ENCODE results near the gene TRIM47. TPM values are rescaled to one million over a fixed set of nuclear protein-coding genes. Genes with fewer than 3 reads are reported as not detected.

Gene TRIM47
- total RNA-seq, 1 donor from 2014 or later = 27.5 TPM

GRCh38 chr17:75828741-75829140 lies 49.6 kb downstream of the TRIM47 start:
- TF ChIP-seq, protein P1, sequence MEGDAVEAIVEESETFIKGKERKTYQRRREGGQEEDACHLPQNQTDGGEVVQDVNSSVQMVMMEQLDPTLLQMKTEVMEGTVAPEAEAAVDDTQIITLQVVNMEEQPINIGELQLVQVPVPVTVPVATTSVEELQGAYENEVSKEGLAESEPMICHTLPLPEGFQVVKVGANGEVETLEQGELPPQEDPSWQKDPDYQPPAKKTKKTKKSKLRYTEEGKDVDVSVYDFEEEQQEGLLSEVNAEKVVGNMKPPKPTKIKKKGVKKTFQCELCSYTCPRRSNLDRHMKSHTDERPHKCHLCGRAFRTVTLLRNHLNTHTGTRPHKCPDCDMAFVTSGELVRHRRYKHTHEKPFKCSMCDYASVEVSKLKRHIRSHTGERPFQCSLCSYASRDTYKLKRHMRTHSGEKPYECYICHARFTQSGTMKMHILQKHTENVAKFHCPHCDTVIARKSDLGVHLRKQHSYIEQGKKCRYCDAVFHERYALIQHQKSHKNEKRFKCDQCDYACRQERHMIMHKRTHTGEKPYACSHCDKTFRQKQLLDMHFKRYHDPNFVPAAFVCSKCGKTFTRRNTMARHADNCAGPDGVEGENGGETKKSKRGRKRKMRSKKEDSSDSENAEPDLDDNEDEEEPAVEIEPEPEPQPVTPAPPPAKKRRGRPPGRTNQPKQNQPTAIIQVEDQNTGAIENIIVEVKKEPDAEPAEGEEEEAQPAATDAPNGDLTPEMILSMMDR (IDR thresholded peaks at IDR 0.05; ENCODE audit: borderline replicate concordance) = no peak
- intact Hi-C loops (cut with micrococcal nuclease) = no loop called here
- H3K4me1 ChIP-seq = peaks cover 50% of the 10 kb centered on the region
- no peaks in the 10 kb centered on the region for H3K9me3 ChIP-seq (replicated peaks)
- peaks cover 28% of the 10 kb centered on the region for H3K36me3 ChIP-seq
- no peaks in the 10 kb centered on the region for H3K27me3 ChIP-seq (ENCODE audit: low read depth)
- no peak overlapping the region for H3K4me3 ChIP-seq
- peak overlapping the region; percentile 90 for H3K27ac ChIP-seq (replicated peaks)
- DNase-seq = no peak

GRCh38 chr17:75828076-75828400 lies 50.3 kb downstream of the TRIM47 start:
- peak overlapping the region; percentile 90 for H3K27ac ChIP-seq (replicated peaks)
- no peaks in the 10 kb centered on the region for H3K27me3 ChIP-seq (ENCODE audit: low read depth)
- H3K36me3 ChIP-seq = peaks cover 35% of the 10 kb centered on the region
- intact Hi-C loops (cut with micrococcal nuclease) = no loop called here
- no peak for DNase-seq
- peak overlapping the region; percentile 61 for H3K4me3 ChIP-seq
- H3K9me3 ChIP-seq (replicated peaks) = no peaks in the 10 kb centered on the region
- TF ChIP-seq, protein P1 (IDR thresholded peaks at IDR 0.05; ENCODE audit: borderline replicate concordance) = no peak
- peaks cover 45% of the 10 kb centered on the region for H3K4me1 ChIP-seq

- intact Hi-C loops (cut with micrococcal nuclease) = no loop called here
- H3K36me3 ChIP-seq = peaks cover 40% of the 10 kb centered on the region
Measured at GRCh38 chr17:75827308-75828075, 50.9 kb downstream of the TRIM47 start.

DNA sequence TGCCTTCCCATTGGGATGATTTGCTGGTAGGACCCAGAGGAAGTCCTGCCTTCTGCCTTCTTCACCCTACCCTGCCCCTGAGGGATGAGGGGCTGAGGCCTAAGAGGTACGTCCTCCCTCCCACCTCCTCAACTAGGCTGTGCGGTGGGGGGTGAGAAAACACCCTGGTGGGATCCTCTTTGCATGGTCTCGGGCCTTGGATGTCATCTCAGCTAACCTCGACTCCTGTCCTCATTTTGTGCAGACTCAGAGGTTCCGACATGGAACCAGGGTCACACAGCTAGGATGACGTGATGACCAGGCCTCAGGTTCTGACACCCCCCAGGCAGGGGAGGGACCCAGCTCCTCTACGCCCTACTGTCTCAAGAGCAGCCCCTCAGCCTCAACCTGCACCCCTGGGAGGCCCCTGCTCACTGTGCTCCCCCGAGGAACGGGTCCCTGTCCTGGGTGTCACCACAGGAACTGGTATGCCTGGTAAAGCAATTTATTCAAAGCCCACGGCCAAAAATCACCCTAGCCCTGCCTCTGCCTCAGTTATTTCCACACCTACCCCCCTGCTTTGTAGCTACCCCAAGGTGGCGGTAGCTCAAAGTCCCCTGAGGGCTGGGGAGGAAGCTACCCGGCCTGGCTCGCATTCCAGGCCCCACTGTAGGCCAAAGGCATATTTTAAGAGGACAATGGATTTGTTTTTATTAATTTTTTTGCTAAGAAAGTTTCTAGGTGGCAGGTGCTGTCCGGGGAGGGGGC lies 51.6 kb downstream of the TRIM47 start:
- intact Hi-C loops (cut with micrococcal nuclease) = no loop called here
- peaks cover 46% of the 10 kb centered on the region for H3K36me3 ChIP-seq
- peak overlapping the region; percentile 90 for H3K27ac ChIP-seq (replicated peaks)
- peak overlapping the region; percentile 61 for H3K4me3 ChIP-seq
- H3K27me3 ChIP-seq (ENCODE audit: low read depth) = no peaks in the 10 kb centered on the region
- no peak for DNase-seq
- H3K4me1 ChIP-seq = peaks cover 40% of the 10 kb centered on the region
- TF ChIP-seq, protein P1 (IDR thresholded peaks at IDR 0.05; ENCODE audit: borderline replicate concordance) = no peak
- no peaks in the 10 kb centered on the region for H3K9me3 ChIP-seq (replicated peaks)

More at GRCh38 chr17:75827308-75828075, 50.9 kb downstream of the TRIM47 start:
- TF ChIP-seq, protein P1 (IDR thresholded peaks at IDR 0.05; ENCODE audit: borderline replicate concordance) = peak; percentile 79
- DNase-seq = peak; percentile 76
- Histone ChIP-seq H3K27ac (replicated peaks) (peak overlapping the region; percentile 90), H3K9me3 (replicated peaks) (no peaks in the 10 kb centered on the region), H3K4me1 (peaks cover 40% of the 10 kb centered on the region), H3K4me3 (peak overlapping the region; percentile 61), H3K27me3 (ENCODE audit: low read depth) (no peaks in the 10 kb centered on the region)

DNA sequence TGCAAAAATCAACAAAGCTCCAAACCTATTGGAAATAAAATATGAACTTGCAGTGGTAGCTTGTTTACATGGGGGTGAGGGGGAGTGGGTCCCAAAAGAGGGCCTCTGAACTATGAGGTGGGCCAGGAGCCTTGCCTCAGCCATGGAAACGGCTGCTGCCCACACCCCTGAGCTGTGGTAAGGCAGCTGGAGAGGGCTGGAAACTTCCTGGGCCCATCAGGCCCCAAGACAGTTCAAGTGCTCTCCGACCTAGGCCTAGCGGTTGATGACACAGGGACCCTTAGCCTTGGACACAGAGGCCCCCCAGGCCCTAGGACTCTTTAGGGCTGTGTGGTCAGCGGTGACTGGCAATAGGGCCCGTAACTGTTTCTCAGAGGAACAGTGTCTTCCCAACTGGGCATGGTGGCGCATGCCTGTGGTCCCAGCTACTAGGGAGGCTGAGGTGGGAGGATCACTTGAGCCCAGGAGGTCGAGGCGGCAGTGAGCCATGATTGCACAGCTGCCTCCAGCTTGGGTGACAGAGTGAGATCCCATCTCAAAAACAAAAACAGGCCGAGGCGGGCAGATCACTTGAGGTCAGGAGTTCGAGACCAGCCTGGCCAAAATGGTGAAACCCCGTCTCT lies 52.5 kb downstream of the TRIM47 start:
- H3K27ac ChIP-seq (replicated peaks) = peak overlapping the region; percentile 62
- intact Hi-C loops (cut with micrococcal nuclease) = no loop called here

More for the DNA sequence above, 52.5 kb downstream of the TRIM47 start:
- Histone ChIP-seq H3K9me3 (replicated peaks) (no peaks in the 10 kb centered on the region), H3K4me3 (no peak overlapping the region), H3K4me1 (peaks cover 40% of the 10 kb centered on the region), H3K36me3 (peaks cover 55% of the 10 kb centered on the region), H3K27me3 (ENCODE audit: low read depth) (no peaks in the 10 kb centered on the region)
- TF ChIP-seq, protein P1 (IDR thresholded peaks at IDR 0.05; ENCODE audit: borderline replicate concordance) = no peak
- no peak for DNase-seq

Measured in left ventricle myocardium inferior (tissue), 1 donor.